ENCODE measurements around the gene C1S.

DNA sequence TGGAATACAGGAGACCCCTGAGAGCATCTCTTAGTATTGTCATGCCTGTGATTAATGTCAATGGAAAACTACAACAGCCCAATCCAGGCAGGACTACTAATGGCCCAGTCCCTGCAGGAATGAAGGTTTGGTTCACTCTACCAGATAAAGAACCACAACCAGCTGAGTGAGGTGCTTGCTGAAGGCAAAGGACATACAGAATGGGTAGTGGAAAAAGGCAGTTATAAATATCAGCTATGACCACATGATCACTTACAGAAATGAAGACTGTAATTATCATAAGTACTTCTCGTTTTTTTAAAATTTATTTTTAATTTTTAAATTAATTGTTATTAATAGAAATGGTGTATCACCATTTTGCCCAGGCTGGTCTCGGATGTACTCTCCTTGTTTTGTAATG is 25.1 kb upstream of the C1S start:
- TF ChIP-seq TCF12 (IDR thresholded peaks at IDR 0.05; ENCODE audit: low read depth) (no peak), TAF1 (IDR thresholded peaks at IDR 0.05; ENCODE audit: low read depth) (no peak), TEAD4 (IDR thresholded peaks at IDR 0.05) (no peak)
